Lung (tissue), 12 donors: Measurements from ENCODE around the gene HMMR. TPM values are rescaled to one million over a fixed set of nuclear protein-coding genes. Genes with fewer than 3 reads are reported as not detected.

ENCODE experiments used
- ATAC-seq: fragments of 200-7000 bp; cut with Tn5 transposase; one replicate; pipeline ENCODE4 v1.9.1; 2020; ENCODE audit warnings: moderate number of reproducible peaks; ENCODE audit not compliant: insufficient read depth, low FRiP score
- DNase-seq, 3 donors: peaks; one replicate each; pipeline ENCODE4 v3.0.0-alpha.2; 2013 to 2017
- H3K27ac ChIP-seq, 2 donors: one replicate each; pipeline ENCODE4 v1.5.1; 2013; ENCODE audit warnings: mild to moderate bottlenecking in 2 of 2, moderate library complexity in 2 of 2, control low read depth in 1 of 2, inconsistent platforms in 1 of 2, low read depth in 1 of 2, low read length in 1 of 2
- H3K27me3 ChIP-seq, 3 donors: one replicate each; pipeline ENCODE4 v1.5.1; 2013; ENCODE audit warnings: low read length in 2 of 3; ENCODE audit not compliant: control insufficient read depth in 3 of 3, insufficient read depth in 3 of 3
- H3K36me3 ChIP-seq, 4 donors: one replicate each; pipeline ENCODE4 v1.5.1; 2013; ENCODE audit warnings: low read length in 4 of 4, mild to moderate bottlenecking in 1 of 4, moderate library complexity in 1 of 4; ENCODE audit not compliant: control insufficient read depth in 4 of 4, insufficient read depth in 4 of 4
- H3K4me1 ChIP-seq, 5 donors: one replicate each; pipeline ENCODE4 v1.5.1; 2013; ENCODE audit warnings: low read length in 5 of 5, mild to moderate bottlenecking in 2 of 5, moderate library complexity in 1 of 5; ENCODE audit not compliant: control insufficient read depth in 5 of 5, insufficient read depth in 5 of 5
- H3K4me3 ChIP-seq: one replicate; pipeline ENCODE4 v1.5.1; 2013; ENCODE audit warnings: mild to moderate bottlenecking, control low read depth, moderate library complexity
- H3K9ac ChIP-seq, 2 donors: one replicate each; pipeline ENCODE4 v1.5.1; 2013; ENCODE audit warnings: low read length in 2 of 2, control low read depth in 1 of 2; ENCODE audit not compliant: insufficient read depth in 1 of 2
- H3K9me3 ChIP-seq, 4 donors: one replicate each; pipeline ENCODE4 v1.5.1; 2013; ENCODE audit warnings: low read length in 3 of 4, mild to moderate bottlenecking in 1 of 4, moderate library complexity in 1 of 4; ENCODE audit not compliant: control insufficient read depth in 4 of 4, insufficient read depth in 3 of 4
- CTCF ChIP-seq: IDR thresholded peaks from 2 replicates; pipeline ENCODE4 v1.5.1; 2012; ENCODE audit warnings: mild to moderate bottlenecking; ENCODE audit errors: control extremely low read depth, extremely low read depth
- WGBS, 2 donors: extraction: QIAGEN DNeasy Blood & Tissue Kit; methylation state at CpG; one replicate each; pipeline ENCODE4 v1.1.7; 2013; 5-methylcytosine and 5-hydroxymethylcytosine counted together
- polyA plus RNA-seq, 2 donors: library from polyadenylated mRNA; stranded (reverse); fragments of 200-250 nt; gene quantifications; one replicate each; pipeline ENCODE4 v1.2.1, GENCODE V29; 2013
- total RNA-seq, 2 donors: library from RNA; depleted of rRNA in 1 of 2; stranded (reverse); fragments of >200 nt in 1 of 2; gene quantifications; one replicate each; pipeline ENCODE4 v1.2.1, GENCODE V29; 2014 to 2021
- donor health status: control.
- donor health status: control.
- donor health status: Bipolar disorder and iron deficiency.
- donor health status: healthy.
- donor health status: DM: yes; HTN: yes; CAD: no.

Gene HMMR
- total and polyA plus RNA-seq, 4 donors = 1.1 to 9.5 (median 1.4) TPM

- no peak for ATAC-seq
- DNase-seq = no peak
- Histone ChIP-seq H3K36me3 (peaks cover 0 to 12% (median 6%) of the 10 kb centered on the region in 4 donors), H3K9me3 (no peaks in the 10 kb centered on the region), H3K27me3 (no peaks in the 10 kb centered on the region), H3K4me1 (peaks cover 0 to 14% (median 2%) of the 10 kb centered on the region in 5 donors), H3K27ac (peak overlapping the region; percentile 91 to 99), H3K9ac (peak overlapping the region; percentile 85 to 99), H3K4me3 (peak overlapping the region; percentile 51)
- no peak for TF ChIP-seq CTCF
- WGBS, 2 donors = 0% methylated on average over 12 of the region's 12 CpGs
Observed at GRCh38 chr5:163459462-163459818, 992 bp upstream of the HMMR start.

GRCh38 chr5:163459819-163460561, 442 bp upstream of the HMMR start, which contains the start of gene NUDCD2:
Gene NUDCD2 (minus strand): TSS chr5:163460102. CDS start chr5:163460050, 52 bp downstream.
- Histone ChIP-seq H3K9me3 (no peaks in the 10 kb centered on the region), H3K9ac (peak within 1 kb of the TSS; percentile 85 to 99), H3K27ac (peak within 1 kb of the TSS; percentile 91 to 99), H3K27me3 (no peaks in the 10 kb centered on the region), H3K4me3 (peak within 1 kb of the TSS; percentile 65), H3K36me3 (peaks cover 0 to 12% (median 5%) of the 10 kb centered on the region in 4 donors), H3K4me1 (peaks cover 0 to 14% (median 2%) of the 10 kb centered on the region in 5 donors)
- ATAC-seq (peak; percentile 93), DNase-seq (peak; percentile 98 to 99 (median 99))
- TF ChIP-seq CTCF = no peak
- WGBS, 2 donors = 0% methylated on average over 59 of the region's 59 CpGs

- Histone ChIP-seq H3K9ac (no peak overlapping the region), H3K36me3 (no peaks in the 10 kb centered on the region), H3K27me3 (no peaks in the 10 kb centered on the region), H3K4me1 (peaks cover 0 to 14% (median 2%) of the 10 kb centered on the region in 5 donors), H3K9me3 (no peaks in the 10 kb centered on the region), H3K27ac (no peak overlapping the region), H3K4me3 (no peak overlapping the region)
- DNase-seq (no peak), ATAC-seq (no peak)
- no peak for TF ChIP-seq CTCF
Observed at GRCh38 chr5:163463063-163463435, 2.6 kb downstream of the HMMR start.
